Fibroblast of lung (primary cell): ENCODE results near the gene ANO2. TPM values are rescaled to one million over a fixed set of nuclear protein-coding genes. Genes with fewer than 3 reads are reported as not detected.

Experiments
- DNase-seq, 2 donors: peaks; one replicate each; pipeline versions ENCODE4 v3.0.0 to v3.0.0-alpha.2; 2010; ENCODE audit warnings: low read depth in 2 of 2
- H2AFZ ChIP-seq: 2 replicates; pipeline ENCODE4 v1.5.1; 2012; ENCODE audit warnings: low read length, control low read depth, inconsistent platforms
- H3K27ac ChIP-seq: 2 replicates; pipeline ENCODE4 v1.5.1; 2011; ENCODE audit warnings: low read length, control low read depth; ENCODE audit not compliant: insufficient read depth
- H3K27me3 ChIP-seq: 2 replicates; pipeline ENCODE4 v1.5.1; 2011; ENCODE audit warnings: mild to moderate bottlenecking, low read length; ENCODE audit not compliant: control insufficient read depth, insufficient read depth
- H3K36me3 ChIP-seq: 2 replicates; pipeline ENCODE4 v1.5.1; 2011; ENCODE audit warnings: low read length; ENCODE audit not compliant: control insufficient read depth, insufficient read depth
- H3K4me1 ChIP-seq: 2 replicates; pipeline ENCODE4 v1.5.1; 2011; ENCODE audit warnings: low read length; ENCODE audit not compliant: control insufficient read depth, insufficient read depth; ENCODE audit errors: extremely low read depth
- H3K4me2 ChIP-seq: 2 replicates; pipeline ENCODE4 v1.5.1; 2011; ENCODE audit warnings: low read length, control low read depth; ENCODE audit not compliant: insufficient read depth; ENCODE audit errors: extremely low read depth
- H3K4me3 ChIP-seq, 4 experiments: fragments of 200-600 bp in 1 of 4; sonication (generic) in 1 of 4; replicated peaks in 1 of 4; 2 replicates each; pipeline ENCODE4 v1.5.1; 2011 to 2016; ENCODE audit warnings: low read length in 4 of 4, low read depth in 3 of 4, mild to moderate bottlenecking in 3 of 4, control low read depth in 2 of 4, inconsistent platforms in 1 of 4, mixed read lengths in 1 of 4; ENCODE audit not compliant: insufficient read depth in 1 of 4; ENCODE audit errors: control extremely low read depth in 1 of 4
- H3K79me2 ChIP-seq: 2 replicates; pipeline ENCODE4 v1.5.1; 2012; ENCODE audit warnings: mild to moderate bottlenecking, low read length, inconsistent platforms; ENCODE audit not compliant: control insufficient read depth, insufficient read depth
- H3K9ac ChIP-seq: 2 replicates; pipeline ENCODE4 v1.5.1; 2011; ENCODE audit warnings: mild to moderate bottlenecking, low read length, control low read depth; ENCODE audit not compliant: insufficient read depth
- H3K9me3 ChIP-seq: 2 replicates; pipeline ENCODE4 v1.5.1; 2012; ENCODE audit warnings: low read depth, low read length; ENCODE audit not compliant: control insufficient read depth, insufficient read depth
- H4K20me1 ChIP-seq: 2 replicates; pipeline ENCODE4 v1.5.1; 2011; ENCODE audit warnings: low read length; ENCODE audit not compliant: control insufficient read depth, insufficient read depth; ENCODE audit errors: extremely low read depth
- EZH2 ChIP-seq: IDR thresholded peaks from 2 replicates; pipeline ENCODE4 v1.5.1; 2012; ENCODE audit warnings: low read length, control low read depth, mild to moderate bottlenecking; ENCODE audit errors: missing control alignments
- polyA plus RNA-seq, 2 donors: library from polyadenylated mRNA; depleted of rRNA in 1 of 2; stranded (reverse) in 1 of 2; unstranded in 1 of 2; fragments of >200 nt; gene quantifications; 2 replicates each; pipeline ENCODE4 v1.2.1, GENCODE V29; 2011 to 2012; ENCODE audit warnings: missing spikeins in 1 of 2
- total RNA-seq: library from RNA; depleted of rRNA; stranded (reverse); fragments of >200 nt; gene quantifications from 2 replicates; pipeline ENCODE4 v1.2.1, GENCODE V29; 2014
- TF ChIP-seq, protein P1 (sequence below), 2 donors: IDR thresholded peaks in 1 of 2; conservative IDR thresholded peaks in 1 of 2; 1 replicate in 1 of 2; 2 replicates in 1 of 2; pipeline ENCODE4 v1.5.1; 2011 to 2012; ENCODE audit warnings: low read length in 2 of 2, control low read depth in 1 of 2, inconsistent platforms in 1 of 2, low read depth in 1 of 2, mild to moderate bottlenecking in 1 of 2

ANO2 gene
- total and polyA plus RNA-seq, 2 donors (not counting 1 experiment from before 2014, with no cell fraction given) = 0.15 to 0.17 TPM

DNA sequence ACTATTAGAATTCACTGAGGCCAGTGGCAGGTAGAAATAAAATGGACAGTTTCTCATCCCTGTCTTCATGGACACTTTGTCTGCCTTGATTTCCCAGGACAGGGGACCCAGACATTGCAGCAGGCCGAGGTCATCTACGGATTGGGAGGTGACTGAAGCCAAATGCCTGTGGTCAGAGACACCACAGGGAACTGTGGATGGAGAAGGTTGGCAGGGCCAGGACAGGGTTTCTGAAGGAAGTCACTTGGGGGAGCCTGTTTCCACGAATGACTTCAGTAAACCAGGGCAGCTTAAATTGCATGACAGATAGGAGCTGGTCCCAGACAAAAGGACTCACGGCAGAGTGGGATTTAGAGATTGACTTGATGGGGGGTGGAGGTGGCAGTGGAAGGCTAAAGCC lies 288.2 kb downstream of the ANO2 start:
- Histone ChIP-seq H3K27me3 (no peaks in the 10 kb centered on the region), H3K4me1 (no peaks in the 10 kb centered on the region), H3K9ac (no peak overlapping the region), H3K27ac (no peak overlapping the region), H4K20me1 (no peaks in the 10 kb centered on the region), H3K4me2 (no peak overlapping the region), H2AFZ (no peak overlapping the region), H3K36me3 (no peaks in the 10 kb centered on the region), H3K4me3 (no peak overlapping the region), H3K79me2 (no peaks in the 10 kb centered on the region), H3K9me3 (no peaks in the 10 kb centered on the region)
- peak in 1 of 2 donors; percentile 3 for DNase-seq
- TF ChIP-seq, protein P1, sequence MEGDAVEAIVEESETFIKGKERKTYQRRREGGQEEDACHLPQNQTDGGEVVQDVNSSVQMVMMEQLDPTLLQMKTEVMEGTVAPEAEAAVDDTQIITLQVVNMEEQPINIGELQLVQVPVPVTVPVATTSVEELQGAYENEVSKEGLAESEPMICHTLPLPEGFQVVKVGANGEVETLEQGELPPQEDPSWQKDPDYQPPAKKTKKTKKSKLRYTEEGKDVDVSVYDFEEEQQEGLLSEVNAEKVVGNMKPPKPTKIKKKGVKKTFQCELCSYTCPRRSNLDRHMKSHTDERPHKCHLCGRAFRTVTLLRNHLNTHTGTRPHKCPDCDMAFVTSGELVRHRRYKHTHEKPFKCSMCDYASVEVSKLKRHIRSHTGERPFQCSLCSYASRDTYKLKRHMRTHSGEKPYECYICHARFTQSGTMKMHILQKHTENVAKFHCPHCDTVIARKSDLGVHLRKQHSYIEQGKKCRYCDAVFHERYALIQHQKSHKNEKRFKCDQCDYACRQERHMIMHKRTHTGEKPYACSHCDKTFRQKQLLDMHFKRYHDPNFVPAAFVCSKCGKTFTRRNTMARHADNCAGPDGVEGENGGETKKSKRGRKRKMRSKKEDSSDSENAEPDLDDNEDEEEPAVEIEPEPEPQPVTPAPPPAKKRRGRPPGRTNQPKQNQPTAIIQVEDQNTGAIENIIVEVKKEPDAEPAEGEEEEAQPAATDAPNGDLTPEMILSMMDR (conservative IDR thresholded peaks at IDR 0.05 in 1 of 2, IDR thresholded peaks at IDR 0.05 in 1 of 2; ENCODE audit: low read depth in 1 of 2, low read length in 2 of 2) = no peak
- no peak for TF ChIP-seq EZH2

DNA sequence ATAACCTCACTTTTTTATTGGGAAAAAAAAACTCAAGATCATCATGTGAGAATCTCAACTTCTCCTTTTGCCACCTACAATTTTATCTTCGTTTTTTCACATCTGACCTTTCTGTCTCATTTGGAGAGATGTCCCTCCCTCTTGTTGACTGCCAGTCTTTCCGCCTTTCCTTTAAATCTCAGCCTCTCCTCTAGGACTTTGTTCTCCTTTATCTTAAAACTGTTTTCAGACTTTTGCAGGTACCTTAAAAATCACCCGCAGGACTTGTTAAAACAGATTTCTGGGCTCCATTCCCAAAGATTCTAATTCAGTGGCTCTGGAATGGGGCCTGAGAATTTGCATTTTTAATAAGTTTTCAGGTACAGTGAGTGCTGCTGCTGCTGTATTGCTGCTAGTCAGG lies 289.9 kb downstream of the ANO2 start:
- H3K36me3 ChIP-seq = no peaks in the 10 kb centered on the region
- H3K9me3 ChIP-seq = no peaks in the 10 kb centered on the region
- TF ChIP-seq EZH2 = no peak
- TF ChIP-seq, protein P1 (conservative IDR thresholded peaks at IDR 0.05 in 1 of 2, IDR thresholded peaks at IDR 0.05 in 1 of 2; ENCODE audit: low read depth in 1 of 2, low read length in 2 of 2) = no peak
- no peak overlapping the region for H3K27ac ChIP-seq
- H4K20me1 ChIP-seq = no peaks in the 10 kb centered on the region
- H2AFZ ChIP-seq = no peak overlapping the region
- H3K9ac ChIP-seq = no peak overlapping the region
- no peaks in the 10 kb centered on the region for H3K4me1 ChIP-seq
- no peaks in the 10 kb centered on the region for H3K27me3 ChIP-seq
- no peak overlapping the region for H3K4me3 ChIP-seq
- H3K4me2 ChIP-seq = no peak overlapping the region
- DNase-seq = no peak
- H3K79me2 ChIP-seq = no peaks in the 10 kb centered on the region

DNA sequence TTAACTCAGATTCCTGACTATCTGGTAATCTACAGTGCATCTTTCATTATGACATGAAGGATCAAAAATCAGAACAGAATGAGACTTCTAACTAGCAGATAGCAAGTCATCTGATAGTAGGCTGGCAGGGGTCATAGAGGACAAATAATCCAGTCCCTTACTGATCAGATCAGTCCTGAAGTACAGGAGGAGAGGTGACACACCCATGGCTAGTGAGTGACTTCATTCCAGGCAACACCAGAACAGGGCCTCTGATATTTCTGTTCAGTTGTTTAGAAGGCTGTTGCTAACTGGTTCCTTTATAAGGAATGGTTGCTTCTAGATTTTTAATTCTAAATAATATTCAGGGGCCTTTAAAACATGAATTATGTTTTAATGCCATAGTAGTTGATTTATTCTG lies 291.0 kb downstream of the ANO2 start:
- TF ChIP-seq, protein P1 (conservative IDR thresholded peaks at IDR 0.05 in 1 of 2, IDR thresholded peaks at IDR 0.05 in 1 of 2; ENCODE audit: low read depth in 1 of 2, low read length in 2 of 2) = no peak
- TF ChIP-seq EZH2 = no peak
- no peaks in the 10 kb centered on the region for H4K20me1 ChIP-seq
- no peak for DNase-seq

More for the DNA sequence above, 291.0 kb downstream of the ANO2 start:
- no peak overlapping the region for H3K27ac ChIP-seq
- no peaks in the 10 kb centered on the region for H3K27me3 ChIP-seq
- H2AFZ ChIP-seq = no peak overlapping the region
- no peaks in the 10 kb centered on the region for H3K79me2 ChIP-seq
- H3K4me3 ChIP-seq = no peak overlapping the region
- H3K4me2 ChIP-seq = no peak overlapping the region
- no peaks in the 10 kb centered on the region for H3K9me3 ChIP-seq
- H3K36me3 ChIP-seq = no peaks in the 10 kb centered on the region
- H3K9ac ChIP-seq = no peak overlapping the region
- H3K4me1 ChIP-seq = no peaks in the 10 kb centered on the region
